ENCODE results near the gene IKZF2. TPM values are rescaled to one million over a fixed set of nuclear protein-coding genes. Genes with fewer than 3 reads are reported as not detected.
A peak's percentile ranks its signal among the peaks of the same experiment; 100 is the strongest.

Gene IKZF2
- total and polyA plus RNA-seq, 2 of the 4 experiments (the other 2 are of a cell fraction): 2.1 to 25.5 TPM

- no peak overlapping the region for H2AK9ac ChIP-seq (replicated peaks; ENCODE audit: low read depth, low read length, poor library complexity)
- no peak overlapping the region for H3K4me2 ChIP-seq (ENCODE audit: low read depth, low read length)
- dilution Hi-C loops (cut with HindIII; ENCODE audit: low sequenced_read_pairs, unreplicated experiment) (no loop called here), in situ Hi-C loops (cut with MboI; ENCODE audit: low sequenced_read_pairs) (no loop called here), intact Hi-C loops (cut with micrococcal nuclease) (no loop called here)
- BruUV-seq (replicated peaks): no TSS peak
- H3K4ac ChIP-seq (ENCODE audit: low read depth, low read length): no peak overlapping the region
- peak; percentile 37 for DNase-seq
- no peak overlapping the region for H3K18ac ChIP-seq (ENCODE audit: low read depth, low read length)
- no peak overlapping the region for H3K9ac ChIP-seq (ENCODE audit: low read depth, low read length)
- H2BK120ac ChIP-seq (ENCODE audit: low read depth, low read length): no peak overlapping the region
- no peaks in the 10 kb centered on the region for H3K79me1 ChIP-seq (ENCODE audit: low read depth in 1 of 2, low read length in 2 of 2)
- no peak overlapping the region for H2BK15ac ChIP-seq (ENCODE audit: low read depth, low read length)
- CTCF ChIA-PET: interaction anchor here (1.1 kb wide), 1 partner anchor 8 kb away, joined by 3 read pairs; no protein-coding TSS in a partner anchor
- no peak overlapping the region for H3K23ac ChIP-seq (ENCODE audit: low read depth, low read length)
- no peaks in the 10 kb centered on the region for H4K20me1 ChIP-seq (ENCODE audit: insufficient read depth, low read length)
- H2BK5ac ChIP-seq (ENCODE audit: low read depth, low read length, poor library complexity, severe bottlenecking): no peak overlapping the region
- no peak overlapping the region for H2AFZ ChIP-seq (replicated peaks; ENCODE audit: low read length, poor library complexity)
- no peaks in the 10 kb centered on the region for H3K27me3 ChIP-seq (ENCODE audit: control insufficient read depth, insufficient read depth, low read length)
- no peak overlapping the region for H2BK20ac ChIP-seq (ENCODE audit: low read depth, low read length)
- peaks cover 2% of the 10 kb centered on the region; the same call in 1 of the 2 replicates for H3K9me1 ChIP-seq (ENCODE audit: insufficient read depth, low read length)
- H3K36me3 ChIP-seq (ENCODE audit: control insufficient read depth, insufficient read depth, low read length): 0 out of 2 replicates have a peak, but pooled peaks cover 2% of the 10 kb centered on the region
- no peak overlapping the region for H4K91ac ChIP-seq (ENCODE audit: insufficient read depth, low read depth, low read length)
- H2AK5ac ChIP-seq (ENCODE audit: low read depth, low read length): no peak overlapping the region
- WGBS, 2 experiments (ENCODE audit: extremely low coverage in 2 of 2, insufficient read length in 1 of 2): no CpG with 5 or more reads among the region's 4 CpGs
- no peaks in the 10 kb centered on the region for H3K9me3 ChIP-seq (ENCODE audit: control insufficient read depth, insufficient read depth, low read length)
- H3K4me1 ChIP-seq (ENCODE audit: control insufficient read depth, insufficient read depth, low read length): no peaks in the 10 kb centered on the region; the same call in 1 of the 2 replicates
- H4K5ac ChIP-seq (ENCODE audit: low read depth, low read length): no peak overlapping the region
- POLR2A ChIA-PET (ENCODE audit: unreplicated experiment): no interaction called here
- H3K4me3 ChIP-seq (ENCODE audit: insufficient read depth, low read depth, low read length): no peak overlapping the region
- TF ChIP-seq MAFK (IDR thresholded peaks at IDR 0.05; ENCODE audit: low read depth, low read length) (no peak), MAZ (IDR thresholded peaks at IDR 0.05; ENCODE audit: borderline replicate concordance, low read depth, low read length) (no peak), ELK1 (IDR thresholded peaks at IDR 0.05; ENCODE audit: borderline replicate concordance, low read depth, low read length) (no peak), MXI1 (IDR thresholded peaks at IDR 0.05; ENCODE audit: borderline replicate concordance, low read depth, low read length) (no peak), SMC3 (IDR thresholded peaks at IDR 0.05; ENCODE audit: low read depth, low read length) (no peak), CTCF (conservative IDR thresholded peaks at IDR 0.05; ENCODE audit: low read depth, low read length) (no peak), POLR2A (IDR thresholded peaks at IDR 0.05; ENCODE audit: low read depth, low read length) (no peak)
- H4K8ac ChIP-seq (ENCODE audit: low read depth in 2 of 2, low read length in 2 of 2): no peak overlapping the region
- no peak overlapping the region for H3K56ac ChIP-seq (ENCODE audit: extremely low read depth, insufficient read depth, low read length)
- H3K27ac ChIP-seq (ENCODE audit: insufficient read depth, low read length): no peak overlapping the region
- peak; percentile 27; the same call in 1 of the 2 replicates for ATAC-seq (ENCODE audit: low read depth)
- no peak overlapping the region for H3K14ac ChIP-seq (replicated peaks; ENCODE audit: low read depth, low read length)
Measured at GRCh38 chr2:213016984-213017351, 134.4 kb downstream of the IKZF2 start.

Measured in IMR-90 (cell line).